Fibroblast of the aortic adventitia (primary cell): ENCODE results near the gene DISC1. TPM values are rescaled to one million over a fixed set of nuclear protein-coding genes. Genes with fewer than 3 reads are reported as not detected.
"Not testable (repeated sequence)": the region's sequence is repeated elsewhere in the genome, so short reads cannot be mapped to it uniquely, and the experiment has no call there.

Experiments
- DNase-seq: peaks from one replicate; pipeline ENCODE4 v3.0.0-alpha.2; 2010; ENCODE audit warnings: low read depth
- H3K4me3 ChIP-seq: 2 replicates; pipeline ENCODE4 v1.5.1; 2011; ENCODE audit warnings: low read depth, mild to moderate bottlenecking, control low read depth, low read length, moderate library complexity
- CTCF ChIP-seq: IDR thresholded peaks from 2 replicates; pipeline ENCODE4 v1.5.1; 2011; ENCODE audit warnings: mild to moderate bottlenecking, low read length, control low read depth, inconsistent platforms; ENCODE audit not compliant: insufficient read depth
- total RNA-seq: library from RNA; depleted of rRNA; stranded (reverse); fragments of >200 nt; gene quantifications from 2 replicates; pipeline ENCODE4 v1.2.3, GENCODE V29; 2012; ENCODE audit warnings: low replicate concordance

The DISC1 gene
- total RNA-seq, 1 donor, result 4.7 TPM

- no peak for TF ChIP-seq CTCF
- no peak overlapping the region for H3K4me3 ChIP-seq
- DNase-seq, result no peak
These were observed 16.0 kb downstream of the DISC1 start for GRCh38 chr1:231642618-231643017.

- H3K4me3 ChIP-seq, result no peak overlapping the region
- DNase-seq, result no peak
- no peak for TF ChIP-seq CTCF
These were observed 16.7 kb downstream of the DISC1 start for GRCh38 chr1:231643071-231643934.

- no peak for TF ChIP-seq CTCF
- no peak for DNase-seq
- H3K4me3 ChIP-seq, result no peak overlapping the region
These were observed 17.3 kb downstream of the DISC1 start for GRCh38 chr1:231643935-231644237.

GRCh38 chr1:231645634-231646033, 19.0 kb downstream of the DISC1 start:
- H3K4me3 ChIP-seq, DNase-seq: not testable (repeated sequence)

- not testable (repeated sequence) for DNase-seq, H3K4me3 ChIP-seq
These were observed 19.6 kb downstream of the DISC1 start for GRCh38 chr1:231646165-231646564.

GRCh38 chr1:231651621-231652260, 25.2 kb downstream of the DISC1 start:
- not testable (repeated sequence) for H3K4me3 ChIP-seq

GRCh38 chr1:231653632-231654031, 27.0 kb downstream of the DISC1 start:
- DNase-seq, result no peak
- H3K4me3 ChIP-seq, result no peak overlapping the region
- TF ChIP-seq CTCF, result no peak

More at GRCh38 chr1:231651621-231652260, 25.2 kb downstream of the DISC1 start:
- DNase-seq, result not testable (repeated sequence)

GRCh38 chr1:231656741-231657140, 30.2 kb downstream of the DISC1 start:
- H3K4me3 ChIP-seq, result no peak overlapping the region
- no peak for TF ChIP-seq CTCF
- DNase-seq, result no peak

- not testable (repeated sequence) for H3K4me3 ChIP-seq
These were observed 31.6 kb downstream of the DISC1 start for GRCh38 chr1:231658223-231658622.

More at GRCh38 chr1:231658223-231658622, 31.6 kb downstream of the DISC1 start:
- not testable (repeated sequence) for DNase-seq
